PFSK-1 (cell line): ENCODE results near the gene GFOD1.

Experiments used
- FOXP2 ChIP-seq: optimal IDR thresholded peaks from 2 replicates; pipeline ENCODE3; 2011; ENCODE audit warnings: borderline replicate concordance, control low read depth, inconsistent platforms; ENCODE audit not compliant: insufficient read depth; ENCODE audit errors: extremely low read length, extremely low read depth
- POLR2AphosphoS5 ChIP-seq: IDR thresholded peaks from 2 replicates; pipeline ENCODE4 v1.6.1; 2012; ENCODE audit warnings: low read depth, mild to moderate bottlenecking, control low read depth, low read length, moderate library complexity
- SIN3A ChIP-seq: IDR thresholded peaks from 2 replicates; pipeline ENCODE4 v1.6.1; 2012; ENCODE audit warnings: mild to moderate bottlenecking, low read length, moderate library complexity, borderline replicate concordance; ENCODE audit not compliant: insufficient read depth

DNA sequence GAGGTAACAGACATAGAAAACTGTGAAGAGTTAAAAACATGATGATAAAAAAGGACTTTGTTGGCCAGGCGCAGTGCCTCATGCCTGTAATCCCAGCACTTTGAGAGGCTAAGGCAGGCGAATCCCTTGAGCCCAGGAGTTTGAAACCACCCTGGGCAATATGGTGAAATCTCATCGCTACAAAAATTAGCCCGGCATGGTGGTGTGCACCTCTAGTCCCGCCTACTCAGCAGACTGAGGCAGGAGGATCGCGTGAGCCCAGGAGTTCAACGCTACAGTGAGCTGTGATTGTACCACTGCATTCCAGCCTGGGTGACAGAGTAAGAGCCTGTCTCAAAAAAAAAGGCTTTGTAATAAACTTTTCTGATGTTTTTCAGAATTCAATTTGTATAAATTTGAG is 60.1 kb downstream of the GFOD1 start:
- TF ChIP-seq SIN3A (no peak), FOXP2 (no peak), POLR2AphosphoS5 (no peak)
